ENCODE data around the gene CENPX.

Gene CENPX

GRCh38 chr17:82021900-82022309, 773 bp downstream of the CENPX start:
- DNase-seq = no peak

DNA sequence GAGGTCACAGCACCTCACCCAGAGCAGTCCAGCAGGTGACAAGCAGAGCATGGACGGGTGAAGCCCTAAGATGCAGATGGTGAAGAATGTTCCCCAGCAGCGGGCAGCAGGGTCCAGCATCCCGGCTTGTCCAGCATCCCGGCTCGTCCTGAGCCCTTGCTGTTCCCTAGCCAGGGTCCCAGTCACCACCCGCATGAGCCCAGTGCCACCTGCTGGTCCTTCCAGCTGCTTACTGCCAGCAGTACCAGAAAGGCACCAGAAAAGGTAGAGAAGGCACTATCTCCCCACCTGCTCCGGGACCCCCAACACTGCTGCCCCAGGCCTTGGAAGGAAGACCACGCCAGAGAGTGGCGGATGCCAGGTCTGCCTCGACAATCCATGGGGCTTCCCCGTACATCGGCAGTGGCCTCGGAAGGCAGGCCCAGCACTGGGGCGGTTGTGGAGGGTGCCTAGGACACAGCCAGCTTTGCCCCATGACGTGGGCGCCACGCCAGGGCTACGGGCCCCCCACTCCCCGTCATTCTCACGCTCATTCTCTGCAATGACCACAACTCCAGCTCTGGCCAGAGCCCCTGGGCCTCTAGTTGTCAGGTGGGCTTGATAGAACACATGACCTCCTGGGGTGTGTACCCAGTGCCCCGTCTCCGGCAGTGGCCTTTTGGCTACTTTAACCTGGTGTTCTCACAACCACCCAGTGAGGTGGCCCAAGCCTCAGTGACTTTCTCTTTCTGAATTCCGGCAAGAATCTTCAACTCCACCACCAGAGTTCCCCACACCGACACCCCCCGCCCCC, 1.4 kb downstream of the CENPX start:
- peak; percentile 75 for DNase-seq

GRCh38 chr17:82020572-82021106, 2.0 kb downstream of the CENPX start:
- DNase-seq = no peak

DNA sequence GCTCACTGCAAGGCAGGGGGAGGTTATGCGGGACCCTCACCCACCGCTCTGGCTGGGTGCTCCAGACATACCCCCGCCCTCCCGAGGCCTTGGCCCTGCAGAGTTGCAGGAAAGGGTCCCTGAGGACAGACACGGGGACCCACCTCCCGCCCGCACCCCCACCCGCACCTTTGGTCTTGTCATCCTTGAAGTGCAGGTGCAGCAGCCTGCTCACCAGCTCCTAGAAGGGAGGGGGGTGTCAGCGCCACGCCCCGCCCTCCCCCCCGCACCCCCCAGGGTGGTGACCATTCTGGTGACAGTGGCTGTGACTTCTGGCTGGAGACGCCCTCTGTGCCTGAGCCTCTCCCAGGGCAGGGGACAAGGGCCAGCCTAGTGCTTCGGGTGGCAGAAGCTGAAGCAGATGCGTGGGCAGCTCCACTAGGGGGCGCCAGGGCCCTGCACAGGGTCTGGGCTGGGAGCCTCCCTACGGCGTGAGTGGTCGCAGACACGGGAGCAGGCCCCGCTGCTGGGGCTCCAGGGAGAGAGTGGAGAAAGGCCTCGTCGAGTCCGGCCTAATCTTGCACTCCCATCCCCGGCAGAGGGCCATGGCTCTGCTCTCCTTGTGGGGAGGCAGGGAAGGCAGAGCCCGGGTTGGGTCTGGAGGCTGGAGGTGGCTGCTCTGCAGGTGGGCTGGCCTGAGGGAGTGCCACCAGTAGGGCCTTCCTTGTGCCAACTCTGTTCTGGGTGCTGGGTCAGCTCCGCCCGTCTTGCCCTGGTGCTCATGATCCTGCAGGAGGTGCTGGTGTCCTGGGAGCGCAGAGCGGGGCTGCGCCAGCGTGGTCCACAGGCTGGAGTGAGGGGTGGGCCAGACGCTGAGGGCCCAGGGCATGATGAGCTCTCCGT, 2.7 kb downstream of the CENPX start:
- peak; percentile 93 for DNase-seq

DNA sequence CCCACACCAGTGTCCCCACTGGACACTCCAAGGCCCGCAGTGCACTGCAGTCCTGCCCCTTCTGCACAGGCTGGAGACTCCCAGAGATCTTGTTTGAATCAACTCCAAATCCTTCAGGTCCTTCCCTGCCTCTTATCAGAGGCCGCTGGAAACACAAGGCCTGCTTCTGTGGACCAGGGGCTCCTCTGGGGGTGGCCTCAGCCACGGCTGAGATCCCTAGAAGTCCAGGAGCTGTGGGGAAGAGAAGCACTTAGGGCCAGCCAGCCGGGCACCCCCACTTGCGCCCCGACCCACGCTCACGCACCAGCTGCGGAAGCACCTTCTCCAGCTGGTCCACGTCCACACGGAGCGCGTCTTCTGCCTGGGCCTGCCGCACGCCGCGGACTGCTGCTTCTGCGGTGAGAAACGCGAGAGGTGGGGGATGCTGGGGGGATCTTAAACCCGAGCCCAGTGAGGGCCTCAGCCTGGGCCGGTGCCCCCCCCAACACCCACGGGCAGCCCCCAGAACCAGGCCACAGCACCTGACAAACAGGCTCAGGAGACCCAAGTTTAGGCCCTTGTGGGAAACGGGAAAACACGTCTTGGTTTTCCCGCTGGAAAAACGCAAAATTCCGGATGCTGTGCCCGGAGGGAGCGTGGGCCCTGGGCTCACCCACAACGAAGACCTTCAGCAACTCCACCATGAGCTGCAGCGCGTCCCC, 3.5 kb downstream of the CENPX start:
- DNase-seq = no peak

GRCh38 chr17:82018152-82018988, 4.3 kb downstream of the CENPX start:
- no peak for DNase-seq

GRCh38 chr17:82017612-82018151, 5.0 kb downstream of the CENPX start:
- no peak for DNase-seq

- DNase-seq = no peak
Observed at GRCh38 chr17:82016875-82017459, 5.7 kb downstream of the CENPX start.

DNA sequence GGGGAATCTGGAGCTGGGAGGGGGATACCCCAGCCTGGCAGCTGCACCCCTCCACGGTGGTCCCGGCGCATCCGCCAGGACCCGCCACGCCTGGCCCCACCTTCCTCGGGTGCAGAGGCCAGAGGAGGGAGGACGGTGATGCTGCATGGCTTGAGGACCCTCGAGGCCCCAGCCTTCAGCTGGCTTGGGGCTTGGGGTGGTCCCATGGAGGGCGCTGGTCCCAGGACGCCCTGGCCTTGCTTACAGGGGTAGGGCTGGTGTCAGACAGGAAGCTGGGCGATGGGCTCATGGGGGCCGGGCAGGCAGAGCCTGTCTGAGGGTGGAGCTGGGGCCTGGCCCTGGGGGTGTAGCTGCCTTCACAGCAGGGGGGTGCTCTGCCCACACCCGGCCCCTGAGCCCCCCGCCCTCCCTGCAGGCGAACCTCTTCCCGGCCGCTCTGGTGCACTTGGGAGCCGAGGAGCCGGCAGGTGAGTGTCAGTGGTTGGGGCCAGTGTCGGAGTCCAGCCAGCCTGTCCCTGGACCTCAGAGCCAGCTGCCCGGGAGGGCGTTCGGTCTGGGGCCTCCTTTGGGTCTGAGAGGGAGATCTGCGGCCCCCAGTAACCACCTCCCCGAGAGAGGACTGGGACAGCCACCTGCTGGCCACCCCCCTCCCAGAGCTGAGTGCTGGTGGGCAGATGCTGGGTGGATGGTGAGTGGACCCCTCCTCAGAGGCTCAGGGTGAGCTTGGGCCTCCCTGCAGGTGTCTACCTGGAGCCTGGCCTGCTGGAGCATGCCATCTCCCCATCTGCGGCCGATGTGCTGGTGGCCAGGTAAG, 6.4 kb downstream of the CENPX start:
- DNase-seq = no peak

- DNase-seq = no peak
Observed at GRCh38 chr17:82015311-82015971, 7.2 kb downstream of the CENPX start.

- no peak for DNase-seq
Observed at GRCh38 chr17:82014971-82015310, 7.7 kb downstream of the CENPX start.

- DNase-seq = no peak
Observed at GRCh38 chr17:82014432-82014831, 8.2 kb downstream of the CENPX start.

- DNase-seq = no peak
Observed at GRCh38 chr17:82013772-82014321, 8.8 kb downstream of the CENPX start.

DNA sequence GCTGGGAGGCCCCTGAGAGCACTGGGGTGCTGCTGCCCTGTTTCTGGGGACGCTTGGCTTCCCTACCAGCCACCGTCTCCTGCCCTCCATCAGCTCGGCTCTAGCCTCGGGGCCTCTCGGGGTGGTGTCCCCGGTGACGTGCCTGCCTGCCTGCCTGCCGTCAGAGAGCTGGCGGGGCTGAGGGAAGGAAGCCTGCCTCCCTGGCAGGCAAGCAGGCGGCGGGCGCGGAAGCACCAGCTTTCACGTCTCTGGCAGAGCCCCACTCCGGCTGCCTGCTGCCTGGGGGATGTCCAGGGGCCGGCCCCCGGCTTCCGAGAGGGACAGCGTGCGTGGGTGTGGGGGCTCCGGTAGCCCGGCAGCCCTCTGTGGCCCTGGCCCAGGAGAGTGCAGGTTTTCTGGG, 9.3 kb downstream of the CENPX start:
- DNase-seq = no peak

DNA sequence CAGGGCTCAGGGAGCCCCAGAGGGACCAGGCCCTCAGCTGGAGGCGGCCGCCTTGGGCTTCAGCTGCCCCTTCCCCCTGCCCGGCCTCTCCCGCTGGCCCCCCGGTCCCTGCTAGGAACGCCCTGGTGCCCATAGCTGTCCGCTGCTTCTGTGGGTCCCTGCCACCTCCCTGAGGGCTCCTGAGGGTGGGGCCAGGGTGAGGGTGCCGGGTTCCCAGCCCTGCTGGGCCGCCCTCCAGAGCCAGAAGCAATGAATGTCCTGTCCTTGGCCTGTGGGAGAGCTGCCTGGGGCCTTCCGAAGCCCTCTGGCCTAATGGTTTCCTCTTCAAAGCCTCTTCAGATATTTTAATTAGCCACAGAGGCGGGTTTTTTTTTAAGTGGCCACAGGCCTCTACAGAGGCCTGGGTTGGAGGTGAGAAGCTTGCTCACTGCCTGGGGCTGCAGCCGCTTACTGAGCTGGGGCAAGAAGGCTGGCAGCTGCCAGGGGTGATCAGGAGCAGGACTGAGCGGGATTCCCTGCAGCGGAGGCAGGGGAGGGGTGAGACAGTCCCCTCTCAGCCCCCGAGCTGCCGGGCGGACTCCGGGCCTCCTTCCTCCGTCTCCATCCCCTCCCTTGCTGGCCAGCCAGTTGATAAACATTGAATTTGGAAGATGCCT, 9.9 kb downstream of the CENPX start:
- no peak for DNase-seq

DNA sequence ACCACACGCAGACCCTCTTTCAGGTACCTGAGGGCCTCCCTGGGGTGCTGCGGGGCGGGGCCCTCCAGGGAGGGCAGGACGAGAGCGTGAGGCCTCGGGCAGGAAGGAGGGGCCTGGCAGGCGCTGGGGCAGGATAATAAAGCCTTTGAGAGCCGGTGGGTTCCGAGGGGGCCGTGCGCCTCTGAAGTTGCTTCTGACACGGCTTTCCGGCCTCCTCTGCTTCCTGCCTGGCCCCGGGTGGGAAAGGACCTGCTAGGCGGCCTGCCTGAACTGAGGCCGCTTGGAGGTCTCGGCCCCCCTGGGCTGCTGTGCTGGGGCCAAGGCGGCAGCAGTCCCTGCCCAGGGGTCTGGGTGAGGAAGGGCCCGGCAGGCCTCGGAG, 10.4 kb downstream of the CENPX start:
- no peak for DNase-seq

GRCh38 chr17:82011617-82012187, 11.0 kb downstream of the CENPX start:
- no peak for DNase-seq

DNA sequence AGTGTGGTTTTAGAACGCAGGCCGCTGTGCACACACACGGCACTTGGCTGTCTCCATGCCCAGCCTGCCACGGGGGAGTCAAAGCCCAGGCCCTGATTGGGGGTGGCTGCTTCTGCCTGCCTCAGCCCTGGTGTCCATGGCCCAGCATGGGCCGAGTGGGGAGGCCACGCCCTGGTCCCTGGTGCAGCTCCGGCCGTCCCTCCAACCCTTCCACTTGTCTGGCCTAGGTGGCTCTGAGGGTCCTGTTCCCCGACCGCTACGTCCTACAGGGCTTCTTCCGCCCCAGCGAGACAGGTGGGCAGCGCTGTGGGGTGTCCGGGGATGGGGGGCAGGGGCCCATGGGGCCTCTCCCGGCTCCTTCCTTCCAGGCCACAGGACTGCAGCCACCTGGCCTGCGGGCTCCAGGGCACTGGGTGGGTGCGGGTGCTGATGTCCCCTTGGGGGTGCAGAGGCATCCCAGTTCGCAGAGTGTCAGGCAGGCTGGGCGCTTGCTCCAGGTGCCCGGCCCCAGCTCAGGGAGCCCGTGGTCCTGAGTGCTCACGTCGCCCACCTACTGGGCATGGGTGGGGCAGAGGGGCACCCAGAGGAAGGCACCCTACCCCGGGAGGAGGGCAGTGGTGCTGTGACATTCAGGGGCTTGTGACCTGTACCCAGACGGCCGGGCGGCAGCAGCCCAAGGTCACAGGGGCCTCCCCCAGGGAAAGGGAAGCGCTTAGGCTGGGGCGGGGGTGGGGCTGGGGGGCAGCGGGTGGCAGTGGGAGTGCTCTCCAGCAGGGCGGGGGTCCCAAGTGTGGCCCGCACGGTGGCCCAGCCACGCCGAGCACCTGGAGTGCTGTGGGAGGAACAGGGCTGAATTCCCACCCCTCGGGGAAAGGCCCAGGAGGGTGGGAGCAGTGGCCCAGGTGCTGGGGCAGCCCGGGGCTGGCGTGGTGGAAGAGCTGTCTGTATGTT, 11.8 kb downstream of the CENPX start:
- no peak for DNase-seq
